HCT116 (cell line): ENCODE data around the gene HOXC13. TPM values are rescaled to one million over a fixed set of nuclear protein-coding genes. Genes with fewer than 3 reads are reported as not detected.

Experiments
- ATAC-seq: fragments of 200-7000 bp; cut with Tn5 transposase; 2 replicates; pipeline ENCODE4 v1.9.1; 2020; ENCODE audit warnings: mild to moderate bottlenecking, moderate library complexity
- BruUV-seq: library from RNA; stranded (reverse); fragments of 400-500 nt; replicated peaks from 2 replicates; lab custom pipeline; 2021; lab: Mats Ljungman, UMichigan
- CTCF ChIA-PET: fragments of 300-600 bp; sonication (Branson Sonifier 250); formaldehyde crosslinking; loops from one replicate; lab custom pipeline; 2021; ENCODE audit warnings: antibody characterized with exemption; lab: Charles Lee
- POLR2A ChIA-PET: fragments of 300-600, 350-600 bp; sonication (Branson Sonifier 250); formaldehyde crosslinking; loops from one replicate; lab custom pipeline; 2021; ENCODE audit warnings: antibody characterized with exemption; lab: Charles Lee
- RAD21 ChIA-PET, 2 experiments: fragments of 300-600 bp; sonication (Branson Sonifier 250); formaldehyde crosslinking; loops; one replicate each; lab custom pipeline; 2023; ENCODE audit warnings: low total read pairs in 2 of 2; ENCODE audit not compliant: uncharacterized antibody in 2 of 2, unreplicated experiment in 2 of 2, low non-redundant PET in 1 of 2; lab: Charles Lee
- DNase-seq: peaks from one replicate; pipeline ENCODE4 v3.0.0-alpha.2; 2010; ENCODE audit warnings: low read depth, low spot score
- H2AFZ ChIP-seq: fragments of 200-600 bp; shearing (Covaris generic), sonication (generic); 2 replicates; pipeline ENCODE4 v1.6.1; 2017; ENCODE audit warnings: low read depth, mixed run types, mixed read lengths, antibody characterized with exemption, low read length; ENCODE audit not compliant: poor library complexity, severe bottlenecking
- H3K27ac ChIP-seq: 2 replicates; pipeline ENCODE4 v1.5.1; 2012; ENCODE audit warnings: low read depth, low read length
- H3K27me3 ChIP-seq: fragments of 200-600 bp; sonication (generic); 2 replicates; pipeline ENCODE4 v1.6.1; 2016; ENCODE audit warnings: mixed run types, low read length, mixed read lengths; ENCODE audit not compliant: insufficient read depth
- H3K36me3 ChIP-seq, 2 experiments: fragments of 200-500 bp in 1 of 2; fragments of 200-600 bp in 1 of 2; sonication (Bioruptor generic) in 1 of 2; sonication (generic) in 1 of 2; 2 replicates each; pipeline versions ENCODE4 v1.5.1 to v1.6.1; 2014 to 2016; ENCODE audit warnings: low read length in 2 of 2, inconsistent platforms in 1 of 2, mixed read lengths in 1 of 2, mixed run types in 1 of 2; ENCODE audit not compliant: insufficient read depth in 2 of 2, control insufficient read depth in 1 of 2
- H3K4me1 ChIP-seq, 2 experiments: fragments of 200-600 bp in 1 of 2; sonication (generic) in 1 of 2; 2 replicates each; pipeline versions ENCODE4 v1.5.1 to v1.6.1; 2012 to 2017; ENCODE audit warnings: low read length in 2 of 2, inconsistent platforms in 1 of 2, mild to moderate bottlenecking in 1 of 2, mixed read lengths in 1 of 2, mixed run types in 1 of 2, moderate library complexity in 1 of 2; ENCODE audit not compliant: insufficient read depth in 2 of 2, control insufficient read depth in 1 of 2
- H3K4me2 ChIP-seq: fragments of 200-600 bp; sonication (generic); 2 replicates; pipeline ENCODE4 v1.6.1; 2017; ENCODE audit warnings: mixed run types, low read length, mixed read lengths
- H3K4me3 ChIP-seq, 2 experiments: fragments of 200-600 bp in 1 of 2; sonication (generic) in 1 of 2; replicated peaks in 1 of 2; 2 replicates each; pipeline ENCODE4 v1.5.1; 2011 to 2016; ENCODE audit warnings: low read length in 2 of 2, control low read depth in 1 of 2, low read depth in 1 of 2, mild to moderate bottlenecking in 1 of 2, mixed read lengths in 1 of 2, mixed run types in 1 of 2
- H3K79me2 ChIP-seq: fragments of 200-600 bp; sonication (generic); 2 replicates; pipeline ENCODE4 v1.6.1; 2017; ENCODE audit warnings: mild to moderate bottlenecking, mixed run types, low read length, moderate library complexity, mixed read lengths; ENCODE audit not compliant: insufficient read depth
- H3K9ac ChIP-seq: fragments of 200-600 bp; sonication (generic); 2 replicates; pipeline ENCODE4 v1.6.1; 2016; ENCODE audit warnings: low read length, mixed read lengths
- H3K9me2 ChIP-seq: fragments of 200-600 bp; sonication (generic), shearing (Covaris generic); 2 replicates; pipeline ENCODE4 v1.6.1; 2017; ENCODE audit warnings: mixed run types, mild to moderate bottlenecking, moderate library complexity; ENCODE audit not compliant: insufficient read depth
- H3K9me3 ChIP-seq, 2 experiments: fragments of 200-500 bp in 1 of 2; fragments of 200-600 bp in 1 of 2; sonication (Bioruptor generic) in 1 of 2; sonication (generic) in 1 of 2; 2 replicates each; pipeline ENCODE4 v1.6.1; 2014 to 2017; ENCODE audit warnings: low read length in 2 of 2, mixed read lengths in 2 of 2, inconsistent platforms in 1 of 2, low read depth in 1 of 2, mild to moderate bottlenecking in 1 of 2, mixed run types in 1 of 2, moderate library complexity in 1 of 2; ENCODE audit not compliant: control insufficient read depth in 1 of 2, insufficient read depth in 1 of 2
- H4K20me1 ChIP-seq: fragments of 200-600 bp; sonication (generic), shearing (Covaris generic); 2 replicates; pipeline ENCODE4 v1.6.1; 2017; ENCODE audit warnings: mixed run types, mild to moderate bottlenecking, moderate library complexity; ENCODE audit not compliant: insufficient read depth
- ATF3 ChIP-seq: IDR thresholded peaks from 2 replicates; pipeline ENCODE4 v1.6.1; 2012
- CBX3 ChIP-seq: IDR thresholded peaks from 2 replicates; pipeline ENCODE4 v1.6.1; 2012; ENCODE audit warnings: low read depth
- CEBPB ChIP-seq: IDR thresholded peaks from 2 replicates; pipeline ENCODE4 v1.6.1; 2012; ENCODE audit warnings: low read depth
- EGR1 ChIP-seq: IDR thresholded peaks from 2 replicates; pipeline ENCODE4 v1.6.1; 2012; ENCODE audit warnings: low read depth
- EZH2 ChIP-seq: fragments of 200-600 bp; sonication (generic); IDR thresholded peaks from 2 replicates; pipeline ENCODE4 v1.6.1; 2017; ENCODE audit warnings: antibody characterized with exemption, mixed run types
- EZH2phosphoT487 ChIP-seq: fragments of 200-600 bp; IDR thresholded peaks from 2 replicates; pipeline ENCODE4 v1.6.1; 2018; ENCODE audit warnings: antibody characterized with exemption, borderline replicate concordance
- FOSL1 ChIP-seq: IDR thresholded peaks from 2 replicates; pipeline ENCODE4 v1.6.1; 2012; ENCODE audit warnings: low read depth
- JUND ChIP-seq: IDR thresholded peaks from 2 replicates; pipeline ENCODE4 v1.6.1; 2012
- MAX ChIP-seq: IDR thresholded peaks from 2 replicates; pipeline ENCODE4 v1.6.1; 2012
- POLR2A ChIP-seq: IDR thresholded peaks from 2 replicates; pipeline ENCODE4 v1.7.0; 2011; ENCODE audit warnings: borderline replicate concordance; ENCODE audit not compliant: insufficient read depth, insufficient read length; ENCODE audit errors: extremely low read depth
- POLR2AphosphoS5 ChIP-seq: IDR thresholded peaks from 2 replicates; pipeline ENCODE4 v1.6.1; 2011; ENCODE audit warnings: mild to moderate bottlenecking, low read depth, low read length, moderate library complexity
- RAD21 ChIP-seq: IDR thresholded peaks from 2 replicates; pipeline ENCODE4 v1.6.1; 2012; ENCODE audit warnings: low read depth, mild to moderate bottlenecking
- REST ChIP-seq: IDR thresholded peaks from 2 replicates; pipeline ENCODE4 v1.6.1; 2012; ENCODE audit warnings: low read depth
- SP1 ChIP-seq: IDR thresholded peaks from 2 replicates; pipeline ENCODE4 v1.6.1; 2012; ENCODE audit warnings: low read depth
- TCF7L2 ChIP-seq: IDR thresholded peaks from 2 replicates; pipeline ENCODE4 v1.7.0; 2011; ENCODE audit warnings: borderline replicate concordance, inconsistent platforms; ENCODE audit not compliant: insufficient read depth, insufficient read length; ENCODE audit errors: extremely low read depth
- YY1 ChIP-seq: IDR thresholded peaks from 2 replicates; pipeline ENCODE4 v1.6.1; 2011; ENCODE audit warnings: low read length, low read depth, moderate library complexity, mild to moderate bottlenecking; ENCODE audit not compliant: insufficient replicate concordance; ENCODE audit errors: extremely low read depth
- ZBTB33 ChIP-seq: IDR thresholded peaks from 2 replicates; pipeline ENCODE4 v1.6.1; 2011; ENCODE audit warnings: mild to moderate bottlenecking, low read length, moderate library complexity; ENCODE audit not compliant: insufficient replicate concordance; ENCODE audit errors: extremely low read depth
- ZNF274 ChIP-seq: fragments of 200-500 bp; sonication (Bioruptor generic); IDR thresholded peaks from 2 replicates; pipeline ENCODE4 v1.6.1; 2014; ENCODE audit warnings: mild to moderate bottlenecking, low read depth, low read length, inconsistent platforms
- intact Hi-C: fragments of 100-400 bp; cut with micrococcal nuclease; formaldehyde crosslinking; loops from 2 replicates; pipeline ENCODE4 v1.10.0; 2022
- total RNA-seq: library from RNA; stranded (reverse); gene quantifications from one replicate; pipeline ENCODE4 v1.2.1, GENCODE V29; 2021; ENCODE audit not compliant: unreplicated experiment

Gene HOXC13
- total RNA-seq, 1 experiment from 2014 or later = 3.8 TPM

- Histone ChIP-seq H3K9me2 (no peaks in the 10 kb centered on the region), H3K4me3 (no peak overlapping the region), H4K20me1 (no peaks in the 10 kb centered on the region), H2AFZ (no peak overlapping the region), H3K27ac (no peak overlapping the region), H3K4me1 (peaks cover 13 to 31% of the 10 kb centered on the region in 2 experiments), H3K79me2 (peaks cover 22% of the 10 kb centered on the region), H3K4me2 (no peak overlapping the region), H3K9me3 (no peaks in the 10 kb centered on the region), H3K36me3 (no peaks in the 10 kb centered on the region), H3K27me3 (no peaks in the 10 kb centered on the region), H3K9ac (no peak overlapping the region)
- ChIA-PET CTCF (interaction anchor here (1.2 to 1.7 kb wide), 4 partner anchors 7 to 216 kb away, joined by 3 to 5 read pairs (median 4); partner anchors contain the start of genes HOXC10 and HOXC5), RAD21 (no interaction called here), POLR2A (interaction anchor here (2.2 kb wide), 1 partner anchor 25 kb away, joined by 6 read pairs; no protein-coding TSS in a partner anchor)
- BruUV-seq = no TSS peak
- no peak for DNase-seq
- no peak for ATAC-seq
- no peak for TF ChIP-seq ZNF274
- no peak for TF ChIP-seq FOSL1
- no peak for TF ChIP-seq EZH2phosphoT487
- TF ChIP-seq TCF7L2 = no peak
- TF ChIP-seq MAX = no peak
- no peak for TF ChIP-seq YY1
- no peak for TF ChIP-seq POLR2A
- TF ChIP-seq SP1 = no peak
- TF ChIP-seq CBX3 = no peak
- TF ChIP-seq RAD21 = no peak
- no peak for TF ChIP-seq CEBPB
- TF ChIP-seq POLR2AphosphoS5 = no peak
- no peak for TF ChIP-seq ATF3
- no peak for TF ChIP-seq REST
- TF ChIP-seq EZH2 = no peak
- TF ChIP-seq EGR1 = no peak
- no peak for TF ChIP-seq JUND
- no peak for TF ChIP-seq ZBTB33
- intact Hi-C loops = no loop called here
Observed at GRCh38 chr12:53992377-53992889, 53.8 kb downstream of the HOXC13 start.
